Neuron (in vitro differentiated cells): ENCODE data around the gene FOLR3.
A peak's percentile ranks its signal among the peaks of the same experiment; 100 is the strongest.
"Not testable (repeated sequence)": the region's sequence is repeated elsewhere in the genome, so short reads cannot be mapped to it uniquely, and the experiment has no call there.

Experiments
- H2AFZ ChIP-seq: one replicate; pipeline ENCODE4 v1.6.1; 2013; ENCODE audit warnings: low read depth, mild to moderate bottlenecking, inconsistent platforms, low read length, moderate library complexity
- H3K27me3 ChIP-seq: one replicate; pipeline ENCODE4 v1.6.1; 2013; ENCODE audit warnings: low read length; ENCODE audit not compliant: insufficient read depth
- H3K36me3 ChIP-seq: one replicate; pipeline ENCODE4 v1.6.1; 2013; ENCODE audit warnings: low read length; ENCODE audit not compliant: insufficient read depth
- H3K4me1 ChIP-seq: one replicate; pipeline ENCODE4 v1.6.1; 2013; ENCODE audit warnings: low read length; ENCODE audit not compliant: insufficient read depth
- H3K4me3 ChIP-seq: 2 replicates; pipeline ENCODE4 v1.5.1; 2013; ENCODE audit warnings: mild to moderate bottlenecking, low read length, moderate library complexity
- H3K9me3 ChIP-seq: one replicate; pipeline ENCODE4 v1.6.1; 2013; ENCODE audit warnings: low read length

The FOLR3 gene

GRCh38 chr11:72135473-72135872, at the start of gene FOLR3:
TSS of gene FOLR3 (plus strand) at chr11:72135725. CDS start at chr11:72135953, 228 bp downstream.
- H3K36me3 ChIP-seq, H3K4me3 ChIP-seq, H3K27me3 ChIP-seq, H3K4me1 ChIP-seq, H3K9me3 ChIP-seq, H2AFZ ChIP-seq: not testable (repeated sequence)

- Histone ChIP-seq H3K4me1 (peaks cover 5% of the 10 kb centered on the region), H3K36me3 (peaks cover 8% of the 10 kb centered on the region), H3K27me3 (no peaks in the 10 kb centered on the region), H3K9me3 (no peaks in the 10 kb centered on the region), H2AFZ (no peak overlapping the region), H3K4me3 (no peak overlapping the region)
Observed at GRCh38 chr11:72088076-72088808, 47.3 kb upstream of the FOLR3 start.

- H3K9me3 ChIP-seq, result no peaks in the 10 kb centered on the region
- H3K27me3 ChIP-seq, result no peaks in the 10 kb centered on the region
- peaks cover 17% of the 10 kb centered on the region for H3K36me3 ChIP-seq
- no peak overlapping the region for H2AFZ ChIP-seq
- H3K4me3 ChIP-seq, result no peak overlapping the region
- peaks cover 1% of the 10 kb centered on the region for H3K4me1 ChIP-seq
Observed at GRCh38 chr11:72091292-72091691, 44.2 kb upstream of the FOLR3 start.

GRCh38 chr11:72098741-72099140, 36.8 kb upstream of the FOLR3 start:
- Histone ChIP-seq H2AFZ (no peak overlapping the region), H3K9me3 (no peaks in the 10 kb centered on the region), H3K36me3 (peaks cover 47% of the 10 kb centered on the region), H3K4me3 (no peak overlapping the region), H3K27me3 (no peaks in the 10 kb centered on the region), H3K4me1 (peaks cover 17% of the 10 kb centered on the region)

GRCh38 chr11:72100009-72100408, 35.5 kb upstream of the FOLR3 start:
- Histone ChIP-seq H3K27me3 (no peaks in the 10 kb centered on the region), H3K4me3 (no peak overlapping the region), H3K4me1 (peaks cover 19% of the 10 kb centered on the region), H3K9me3 (no peaks in the 10 kb centered on the region), H2AFZ (no peak overlapping the region), H3K36me3 (peaks cover 40% of the 10 kb centered on the region)

- Histone ChIP-seq H3K4me1 (peaks cover 19% of the 10 kb centered on the region), H3K36me3 (peaks cover 38% of the 10 kb centered on the region), H2AFZ (no peak overlapping the region), H3K27me3 (no peaks in the 10 kb centered on the region), H3K4me3 (no peak overlapping the region), H3K9me3 (no peaks in the 10 kb centered on the region)
Observed at GRCh38 chr11:72100462-72100861, 35.1 kb upstream of the FOLR3 start.

GRCh38 chr11:72102162-72102561, 33.4 kb upstream of the FOLR3 start:
- H3K36me3 ChIP-seq, result peaks cover 34% of the 10 kb centered on the region
- no peak overlapping the region for H2AFZ ChIP-seq
- H3K4me3 ChIP-seq, result peak overlapping the region; percentile 89
- no peaks in the 10 kb centered on the region for H3K9me3 ChIP-seq
- H3K27me3 ChIP-seq, result no peaks in the 10 kb centered on the region
- H3K4me1 ChIP-seq, result peaks cover 19% of the 10 kb centered on the region

- Histone ChIP-seq H3K4me3 (peak overlapping the region; percentile 89), H3K4me1 (peaks cover 19% of the 10 kb centered on the region), H2AFZ (no peak overlapping the region), H3K36me3 (peaks cover 30% of the 10 kb centered on the region), H3K27me3 (no peaks in the 10 kb centered on the region), H3K9me3 (no peaks in the 10 kb centered on the region)
Observed at GRCh38 chr11:72102631-72102945, 32.9 kb upstream of the FOLR3 start.

GRCh38 chr11:72102946-72103753, 32.4 kb upstream of the FOLR3 start, which contains the start of gene LAMTOR1:
TSS of gene LAMTOR1 (minus strand) at chr11:72103297. CDS start at chr11:72103224, 73 bp downstream.
- no peaks in the 10 kb centered on the region for H3K9me3 ChIP-seq
- peak within 1 kb of the TSS; percentile 89 for H3K4me3 ChIP-seq
- H2AFZ ChIP-seq, result no peak within 1 kb of the TSS
- peaks cover 25% of the 10 kb centered on the region for H3K36me3 ChIP-seq
- peaks cover 19% of the 10 kb centered on the region for H3K4me1 ChIP-seq
- no peaks in the 10 kb centered on the region for H3K27me3 ChIP-seq

GRCh38 chr11:72103754-72104167, 31.8 kb upstream of the FOLR3 start:
- Histone ChIP-seq H3K9me3 (no peaks in the 10 kb centered on the region), H3K4me3 (peak overlapping the region; percentile 8)

GRCh38 chr11:72105888-72106287, 29.6 kb upstream of the FOLR3 start, which contains the start of gene TOMT:
TSS of gene TOMT (plus strand) at chr11:72105924. CDS start at chr11:72105952, 28 bp downstream.
- no peak within 1 kb of the TSS for H2AFZ ChIP-seq
- no peaks in the 10 kb centered on the region for H3K9me3 ChIP-seq
- peaks cover 19% of the 10 kb centered on the region for H3K4me1 ChIP-seq
- H3K27me3 ChIP-seq, result no peaks in the 10 kb centered on the region
- H3K4me3 ChIP-seq, result no peak within 1 kb of the TSS
- H3K36me3 ChIP-seq, result peaks cover 7% of the 10 kb centered on the region

More at GRCh38 chr11:72103754-72104167, 31.8 kb upstream of the FOLR3 start:
- peaks cover 18% of the 10 kb centered on the region for H3K36me3 ChIP-seq
- no peak overlapping the region for H2AFZ ChIP-seq
- peaks cover 19% of the 10 kb centered on the region for H3K4me1 ChIP-seq
- no peaks in the 10 kb centered on the region for H3K27me3 ChIP-seq

GRCh38 chr11:72111300-72112142, 24.0 kb upstream of the FOLR3 start:
- Histone ChIP-seq H3K4me3 (peak overlapping the region; percentile 69), H3K9me3 (no peaks in the 10 kb centered on the region), H2AFZ (no peak overlapping the region), H3K4me1 (peaks cover 11% of the 10 kb centered on the region), H3K27me3 (no peaks in the 10 kb centered on the region), H3K36me3 (peaks cover 2% of the 10 kb centered on the region)
